ENCODE results near the gene PRKG1.

PRKG1 gene

DNA sequence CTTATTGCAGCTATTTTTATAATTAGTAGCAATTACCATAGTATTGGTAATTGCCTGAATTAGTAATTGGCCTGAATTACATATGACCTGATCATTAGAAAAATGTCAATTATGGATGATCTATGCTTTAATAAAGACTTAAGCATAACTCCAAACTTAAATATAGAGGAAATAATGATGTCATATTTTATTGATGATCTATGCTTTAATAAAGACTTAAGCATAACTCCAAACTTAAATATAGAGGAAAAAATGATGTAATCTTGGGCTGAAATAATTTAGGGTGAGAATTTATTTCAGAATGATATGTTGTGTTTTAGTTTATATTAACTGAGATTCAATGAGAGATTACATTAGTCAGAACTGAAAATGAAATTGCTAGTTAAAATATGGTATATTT is 973.8 kb downstream of the PRKG1 start:
- H3K9me3 Mint-ChIP-seq (ENCODE audit: low read depth): no peaks in the 10 kb centered on the region
- no peaks in the 10 kb centered on the region for H3K27me3 Mint-ChIP-seq
- no peak overlapping the region for H3K27ac Mint-ChIP-seq
- H3K36me3 Mint-ChIP-seq: no peaks in the 10 kb centered on the region
- H3K4me1 Mint-ChIP-seq (ENCODE audit: low read depth): no peaks in the 10 kb centered on the region
- no peak overlapping the region for H3K4me3 Mint-ChIP-seq

DNA sequence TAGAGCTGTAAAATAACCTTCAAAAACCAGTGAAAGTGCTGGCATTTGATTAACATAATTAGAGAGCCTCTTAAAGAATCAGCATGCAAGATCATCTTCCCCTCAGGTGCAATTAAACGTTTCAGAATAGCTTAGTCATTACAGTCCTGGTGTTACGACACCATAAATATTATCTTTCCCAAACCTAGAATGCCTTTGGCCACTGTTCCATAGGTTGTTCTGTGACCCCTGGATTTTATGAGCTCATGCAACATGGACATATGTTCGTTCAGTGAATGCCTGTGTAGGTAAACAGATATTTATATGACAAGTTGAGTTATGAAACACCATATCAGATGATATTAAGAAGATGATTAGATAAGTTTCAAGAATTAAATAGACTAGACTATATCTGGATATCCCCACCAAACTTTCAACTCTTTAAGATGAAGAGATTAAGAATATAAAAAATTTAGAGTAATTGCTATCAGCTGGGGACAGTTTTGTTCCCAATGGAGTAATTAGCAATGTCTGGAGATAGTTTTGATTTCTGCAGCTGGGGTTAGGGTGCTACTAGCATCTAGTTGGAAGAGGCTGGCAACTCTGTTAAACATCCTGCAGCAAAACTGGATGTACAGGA is 976.3 kb downstream of the PRKG1 start:
- H3K9me3 Mint-ChIP-seq (ENCODE audit: low read depth): no peaks in the 10 kb centered on the region
- no peaks in the 10 kb centered on the region for H3K27me3 Mint-ChIP-seq
- H3K36me3 Mint-ChIP-seq: no peaks in the 10 kb centered on the region
- H3K27ac Mint-ChIP-seq: no peak overlapping the region
- no peak overlapping the region for H3K4me3 Mint-ChIP-seq
- no peaks in the 10 kb centered on the region for H3K4me1 Mint-ChIP-seq (ENCODE audit: low read depth)

GRCh38 chr10:52053497-52053896 is 979.2 kb downstream of the PRKG1 start:
- H3K36me3 Mint-ChIP-seq: no peaks in the 10 kb centered on the region
- H3K27ac Mint-ChIP-seq: no peak overlapping the region
- H3K9me3 Mint-ChIP-seq (ENCODE audit: low read depth): no peaks in the 10 kb centered on the region
- no peaks in the 10 kb centered on the region for H3K27me3 Mint-ChIP-seq
- no peaks in the 10 kb centered on the region for H3K4me1 Mint-ChIP-seq (ENCODE audit: low read depth)
- no peak overlapping the region for H3K4me3 Mint-ChIP-seq

DNA sequence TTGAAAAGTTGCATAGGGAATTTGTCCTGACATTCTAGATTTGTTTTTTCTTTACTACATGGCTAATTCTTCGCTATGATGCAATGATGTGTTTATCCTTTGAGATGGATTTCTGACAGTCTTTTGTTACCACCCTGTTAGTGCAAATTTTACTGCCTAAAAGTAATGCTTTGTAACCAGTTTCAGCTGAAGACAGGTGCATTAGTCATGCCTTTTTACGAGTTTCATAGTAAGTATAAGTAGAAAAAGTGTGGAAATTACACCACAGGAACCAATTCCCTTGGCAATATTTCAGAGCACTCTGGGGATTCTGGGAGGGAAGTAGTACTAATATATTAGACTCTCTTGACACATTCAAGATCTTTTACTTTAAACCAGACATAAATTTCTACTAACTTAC is 982.0 kb downstream of the PRKG1 start:
- Mint-ChIP-seq H3K36me3 (no peaks in the 10 kb centered on the region), H3K27ac (no peak overlapping the region), H3K9me3 (ENCODE audit: low read depth) (no peaks in the 10 kb centered on the region), H3K4me1 (ENCODE audit: low read depth) (no peaks in the 10 kb centered on the region), H3K27me3 (no peaks in the 10 kb centered on the region), H3K4me3 (no peak overlapping the region)

- H3K27ac Mint-ChIP-seq: no peak overlapping the region
- H3K4me1 Mint-ChIP-seq (ENCODE audit: low read depth): no peaks in the 10 kb centered on the region
- H3K36me3 Mint-ChIP-seq: no peaks in the 10 kb centered on the region
- no peaks in the 10 kb centered on the region for H3K27me3 Mint-ChIP-seq
- H3K4me3 Mint-ChIP-seq: no peak overlapping the region
- no peaks in the 10 kb centered on the region for H3K9me3 Mint-ChIP-seq (ENCODE audit: low read depth)
Measured at GRCh38 chr10:52059089-52059488, 984.8 kb downstream of the PRKG1 start.

DNA sequence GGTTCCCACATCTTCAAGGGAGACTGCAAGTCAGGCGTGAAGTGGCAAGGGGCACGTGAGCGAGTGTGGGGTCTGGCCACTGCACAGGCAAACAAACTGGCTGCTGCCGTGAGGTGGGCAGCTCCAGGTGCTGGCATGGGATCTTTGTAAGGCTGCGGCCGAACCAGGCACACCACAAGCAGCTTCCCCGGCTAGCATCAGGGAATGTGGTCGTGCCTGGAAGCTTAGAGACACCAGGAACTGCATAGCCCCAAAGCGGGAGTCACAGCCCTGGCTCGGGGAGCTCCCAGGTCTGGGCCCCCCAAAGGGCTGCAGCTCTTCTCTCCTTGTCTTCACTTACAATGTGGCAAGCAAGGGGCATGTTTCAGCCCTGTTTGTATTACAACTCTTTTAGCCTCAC is 988.9 kb downstream of the PRKG1 start:
- no peaks in the 10 kb centered on the region for H3K36me3 Mint-ChIP-seq
- H3K27ac Mint-ChIP-seq: no peak overlapping the region
- no peaks in the 10 kb centered on the region for H3K27me3 Mint-ChIP-seq
- H3K4me3 Mint-ChIP-seq: no peak overlapping the region
- peaks cover 4% of the 10 kb centered on the region for H3K9me3 Mint-ChIP-seq (ENCODE audit: low read depth)
- H3K4me1 Mint-ChIP-seq (ENCODE audit: low read depth): no peaks in the 10 kb centered on the region

DNA sequence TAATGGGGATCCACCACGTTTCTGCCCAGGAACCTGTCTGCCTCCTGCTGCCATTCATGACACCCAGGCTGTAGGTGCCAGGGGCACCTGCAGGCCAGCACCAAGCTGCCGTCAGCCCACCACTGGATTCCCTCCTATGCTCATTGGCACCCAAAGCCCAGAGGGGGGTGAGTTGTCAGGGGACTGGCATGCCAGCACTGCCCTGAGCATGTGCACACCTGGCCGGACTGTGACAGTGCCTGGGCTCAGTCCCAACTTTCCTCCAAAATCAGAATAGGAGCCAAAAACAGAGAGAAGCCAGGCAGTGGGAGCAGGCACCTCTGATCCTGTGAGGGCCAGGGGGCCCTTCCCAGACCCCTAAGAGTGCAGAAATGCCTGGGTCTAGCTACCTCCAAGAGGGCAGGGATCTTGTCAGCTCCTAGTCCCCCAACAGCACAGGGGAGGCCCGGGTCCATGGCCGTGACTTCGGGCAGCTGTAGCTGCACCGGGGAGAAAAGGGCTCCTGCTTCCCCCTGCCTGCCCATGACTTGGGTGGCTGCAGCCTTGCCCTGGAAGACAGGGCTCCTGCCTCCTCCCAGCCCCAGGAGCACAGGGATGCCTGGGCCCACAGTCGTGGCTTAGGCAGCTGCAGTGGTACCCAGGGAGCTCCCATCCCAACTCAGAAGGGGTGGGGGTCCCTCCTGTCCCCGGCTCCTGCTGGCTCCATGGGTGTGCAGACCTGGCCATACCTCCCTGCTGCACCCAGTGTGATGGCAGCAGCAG is 990.0 kb downstream of the PRKG1 start:
- H3K4me3 Mint-ChIP-seq: no peak overlapping the region

DNA sequence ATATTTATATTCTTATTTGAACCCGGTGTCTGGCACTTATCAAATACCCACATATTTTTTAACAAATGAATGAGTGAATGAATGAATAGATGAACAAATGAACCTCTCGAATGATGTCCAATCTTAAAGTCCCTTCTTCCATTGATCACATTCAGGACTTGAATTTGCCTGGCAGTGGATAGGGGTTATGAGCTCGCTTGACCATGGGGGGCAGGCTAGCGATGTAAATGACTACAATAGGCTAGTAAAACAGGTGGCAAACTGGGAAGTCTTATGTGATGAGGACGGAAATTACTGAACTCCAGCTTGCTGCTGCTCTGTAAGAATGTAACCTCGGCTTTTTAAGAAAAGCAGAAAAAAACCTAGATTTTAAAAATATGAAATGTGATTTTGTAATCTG is 992.1 kb downstream of the PRKG1 start:
- no peak overlapping the region for H3K4me3 Mint-ChIP-seq
- H3K27me3 Mint-ChIP-seq: no peaks in the 10 kb centered on the region
- H3K27ac Mint-ChIP-seq: no peak overlapping the region
- H3K9me3 Mint-ChIP-seq (ENCODE audit: low read depth): peaks cover 8% of the 10 kb centered on the region
- H3K36me3 Mint-ChIP-seq: no peaks in the 10 kb centered on the region
- H3K4me1 Mint-ChIP-seq (ENCODE audit: low read depth): no peaks in the 10 kb centered on the region

More for the DNA sequence above, 990.0 kb downstream of the PRKG1 start:
- Mint-ChIP-seq H3K36me3 (no peaks in the 10 kb centered on the region), H3K4me1 (ENCODE audit: low read depth) (no peaks in the 10 kb centered on the region), H3K27ac (no peak overlapping the region), H3K9me3 (ENCODE audit: low read depth) (peaks cover 8% of the 10 kb centered on the region), H3K27me3 (no peaks in the 10 kb centered on the region)

GRCh38 chr10:52068485-52068884 is 994.2 kb downstream of the PRKG1 start:
- H3K4me3 Mint-ChIP-seq: no peak overlapping the region
- H3K27me3 Mint-ChIP-seq: peaks cover 1% of the 10 kb centered on the region
- H3K9me3 Mint-ChIP-seq (ENCODE audit: low read depth): peaks cover 8% of the 10 kb centered on the region
- H3K27ac Mint-ChIP-seq: no peak overlapping the region
- H3K36me3 Mint-ChIP-seq: no peaks in the 10 kb centered on the region
- H3K4me1 Mint-ChIP-seq (ENCODE audit: low read depth): no peaks in the 10 kb centered on the region

DNA sequence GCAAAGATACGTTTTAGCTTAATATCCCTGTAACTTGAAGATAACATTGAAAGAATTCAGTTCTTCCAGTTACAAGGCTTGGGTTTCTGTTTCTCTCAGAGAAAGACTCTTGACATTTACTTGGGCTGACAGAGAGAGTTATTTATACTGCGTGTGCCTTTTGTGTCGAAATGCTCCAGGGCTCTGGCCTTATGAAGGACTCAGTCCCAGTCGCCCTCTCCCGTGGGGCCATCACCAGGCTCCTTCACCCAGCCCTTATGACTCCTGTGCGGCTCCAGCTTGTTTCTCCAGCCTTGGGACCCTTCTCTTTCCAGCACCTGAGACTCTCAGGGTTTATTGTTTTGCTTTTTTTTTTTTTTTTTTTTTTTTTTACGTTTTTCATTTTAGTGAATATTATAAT is 997.5 kb downstream of the PRKG1 start:
- H3K9me3 Mint-ChIP-seq (ENCODE audit: low read depth): peaks cover 4% of the 10 kb centered on the region
- peaks cover 1% of the 10 kb centered on the region for H3K27me3 Mint-ChIP-seq
- H3K36me3 Mint-ChIP-seq: no peaks in the 10 kb centered on the region

DNA sequence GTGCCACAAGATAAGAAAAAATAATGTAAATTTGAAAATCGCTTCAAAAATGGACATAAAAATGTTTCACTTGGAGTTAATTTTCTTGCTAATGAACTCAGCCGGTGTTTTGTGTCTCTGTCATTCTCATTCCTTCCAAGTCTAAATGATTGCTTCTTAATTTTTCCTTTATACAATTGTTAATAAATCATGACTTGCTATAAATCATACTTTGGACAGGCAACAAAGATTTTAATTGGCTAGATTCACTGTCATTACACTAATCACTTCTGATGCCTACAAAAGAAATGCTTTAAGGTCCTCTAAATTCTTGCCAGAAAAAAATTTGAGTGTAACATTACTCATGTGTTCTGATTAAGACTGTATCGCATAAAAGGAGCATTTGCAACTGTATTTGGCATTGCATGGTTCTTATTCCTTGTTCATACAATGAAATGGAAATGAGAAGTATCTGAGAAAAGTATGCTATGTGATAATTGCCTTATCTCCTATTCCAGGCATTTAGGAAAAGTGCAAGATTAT is 1000.3 kb downstream of the PRKG1 start:
- Mint-ChIP-seq H3K9me3 (ENCODE audit: low read depth) (no peaks in the 10 kb centered on the region), H3K27me3 (peaks cover 1% of the 10 kb centered on the region), H3K4me1 (ENCODE audit: low read depth) (no peaks in the 10 kb centered on the region), H3K27ac (no peak overlapping the region), H3K36me3 (no peaks in the 10 kb centered on the region), H3K4me3 (no peak overlapping the region)

More for the DNA sequence above, 997.5 kb downstream of the PRKG1 start:
- Mint-ChIP-seq H3K4me1 (ENCODE audit: low read depth) (no peaks in the 10 kb centered on the region), H3K27ac (no peak overlapping the region), H3K4me3 (no peak overlapping the region)

GRCh38 chr10:52077814-52078213 is 1003.5 kb downstream of the PRKG1 start:
- H3K27ac Mint-ChIP-seq: no peak overlapping the region
- no peaks in the 10 kb centered on the region for H3K4me1 Mint-ChIP-seq (ENCODE audit: low read depth)
- H3K36me3 Mint-ChIP-seq: no peaks in the 10 kb centered on the region

DNA sequence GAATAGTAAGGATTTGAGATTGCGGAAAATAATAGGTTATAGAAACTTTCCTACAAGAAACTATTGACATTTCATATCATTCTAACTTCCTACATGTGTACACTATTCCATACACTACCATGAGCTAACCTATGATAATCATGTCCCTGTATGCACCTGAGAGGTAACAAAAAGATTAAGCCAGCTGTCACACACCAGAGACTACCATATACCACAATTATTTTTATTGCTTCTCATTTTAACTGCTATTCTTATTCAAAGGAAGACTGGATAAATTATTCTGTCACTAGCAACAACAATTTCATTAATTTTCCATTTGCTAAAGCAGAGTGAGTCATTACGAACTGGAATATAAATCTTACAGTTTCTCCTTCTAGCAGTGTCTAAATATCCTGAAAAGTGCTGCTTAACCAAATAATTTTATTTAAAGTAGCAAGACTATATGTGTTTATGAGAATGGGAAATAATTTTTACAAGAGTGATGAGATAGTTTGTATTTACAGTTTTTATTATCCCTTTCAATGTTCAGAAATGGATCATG is 1004.2 kb downstream of the PRKG1 start:
- H3K36me3 Mint-ChIP-seq: no peaks in the 10 kb centered on the region
- no peaks in the 10 kb centered on the region for H3K9me3 Mint-ChIP-seq (ENCODE audit: low read depth)
- no peaks in the 10 kb centered on the region for H3K27me3 Mint-ChIP-seq
- H3K4me1 Mint-ChIP-seq (ENCODE audit: low read depth): no peaks in the 10 kb centered on the region
- H3K4me3 Mint-ChIP-seq: no peak overlapping the region
- H3K27ac Mint-ChIP-seq: no peak overlapping the region

More at GRCh38 chr10:52077814-52078213, 1003.5 kb downstream of the PRKG1 start:
- no peaks in the 10 kb centered on the region for H3K27me3 Mint-ChIP-seq
- no peaks in the 10 kb centered on the region for H3K9me3 Mint-ChIP-seq (ENCODE audit: low read depth)
- H3K4me3 Mint-ChIP-seq: no peak overlapping the region

- H3K36me3 Mint-ChIP-seq: no peaks in the 10 kb centered on the region
- no peaks in the 10 kb centered on the region for H3K4me1 Mint-ChIP-seq (ENCODE audit: low read depth)
- H3K4me3 Mint-ChIP-seq: no peak overlapping the region
- no peak overlapping the region for H3K27ac Mint-ChIP-seq
- H3K27me3 Mint-ChIP-seq: no peaks in the 10 kb centered on the region
- no peaks in the 10 kb centered on the region for H3K9me3 Mint-ChIP-seq (ENCODE audit: low read depth)
Measured at GRCh38 chr10:52082307-52082706, 1008.0 kb downstream of the PRKG1 start.

DNA sequence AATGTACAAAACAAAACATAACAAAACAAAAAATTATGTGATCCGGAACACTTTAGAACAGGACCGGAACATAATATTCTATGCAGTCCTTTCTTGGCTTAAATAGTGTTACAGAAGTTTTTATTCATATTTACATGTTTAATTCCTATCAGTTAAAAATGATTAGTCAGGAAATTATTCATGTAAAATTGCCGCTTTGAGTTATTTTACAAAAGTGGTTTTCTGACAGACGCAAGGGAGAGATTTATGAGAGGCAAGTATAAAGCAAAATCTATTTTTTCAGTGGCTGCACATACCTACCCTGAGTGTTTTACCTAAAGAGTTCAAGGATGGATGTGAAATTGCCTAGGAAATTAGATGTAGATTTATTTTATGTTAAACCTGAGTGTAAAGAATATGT is 1009.1 kb downstream of the PRKG1 start:
- Mint-ChIP-seq H3K27ac (no peak overlapping the region), H3K36me3 (no peaks in the 10 kb centered on the region), H3K9me3 (ENCODE audit: low read depth) (no peaks in the 10 kb centered on the region), H3K4me3 (no peak overlapping the region), H3K4me1 (ENCODE audit: low read depth) (no peaks in the 10 kb centered on the region), H3K27me3 (no peaks in the 10 kb centered on the region)
